IMR-90 (cell line): ENCODE measurements around the gene FER.

Source experiments
- CTCF ChIP-seq: conservative IDR thresholded peaks from 2 replicates; pipeline ENCODE4 v1.5.1; 2012; ENCODE audit warnings: mild to moderate bottlenecking, low read depth, low read length, improper control_type of control experiment
- ELK1 ChIP-seq: fragments of 150-350 bp; IDR thresholded peaks from 2 replicates; pipeline ENCODE4 v1.6.1; 2016; ENCODE audit warnings: low read depth, mild to moderate bottlenecking, low read length, moderate library complexity, borderline replicate concordance
- MAZ ChIP-seq: IDR thresholded peaks from 2 replicates; pipeline ENCODE4 v1.6.1; 2012; ENCODE audit warnings: low read depth, mild to moderate bottlenecking, low read length, improper control_type of control experiment, moderate library complexity, borderline replicate concordance
- POLR2A ChIP-seq: IDR thresholded peaks from 2 replicates; pipeline ENCODE4 v1.6.1; 2012; ENCODE audit warnings: mild to moderate bottlenecking, low read depth, low read length

- no peak for TF ChIP-seq CTCF
- no peak for TF ChIP-seq ELK1
- no peak for TF ChIP-seq MAZ
- no peak for TF ChIP-seq POLR2A
Measured at GRCh38 chr5:109196823-109197160, 449.1 kb downstream of the FER start.
